Measurements from ENCODE around the gene PNCK. TPM values are rescaled to one million over a fixed set of nuclear protein-coding genes. Genes with fewer than 3 reads are reported as not detected.

Gene PNCK
- total RNA-seq, 1 experiment from 2014 or later = 2.3 TPM

DNA sequence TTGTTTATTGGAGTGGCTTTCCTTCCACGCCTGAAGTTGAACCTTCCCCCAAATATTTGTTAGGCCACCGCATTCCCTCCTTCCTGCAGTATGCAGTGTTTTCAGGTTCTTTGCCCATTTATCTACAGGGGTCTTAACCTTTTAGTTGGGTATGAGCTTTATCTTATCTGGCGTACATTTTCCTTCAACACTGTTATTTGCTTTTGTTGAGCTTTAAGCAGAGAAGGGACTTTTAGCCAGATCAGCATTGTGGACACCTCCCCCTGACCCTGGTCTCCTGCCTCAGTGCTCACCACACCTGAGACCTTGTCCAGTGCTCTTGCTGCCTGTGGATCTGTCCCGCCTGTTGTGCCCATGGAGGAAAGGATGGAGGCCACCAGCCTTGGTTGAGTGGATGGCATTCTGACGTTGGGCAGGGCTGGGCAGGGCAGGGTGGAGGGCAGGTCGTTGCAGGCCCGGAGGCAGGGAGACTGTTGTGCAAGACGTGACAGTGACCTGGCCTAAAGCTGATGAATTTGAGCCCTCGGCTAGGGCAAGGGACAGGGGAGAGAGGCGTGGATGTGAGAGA, 27.6 kb downstream of the PNCK start:
- intact Hi-C loops (cut with micrococcal nuclease; ENCODE audit: unreplicated experiment) = loop anchor here (5.0 kb wide), 1 partner anchor 109 kb away; no protein-coding TSS in a partner anchor
- H3K4me1 ChIP-seq (ENCODE audit: control insufficient read depth, insufficient read depth, low read length) = peaks cover 7% of the 10 kb centered on the region
- BruUV-seq (replicated peaks) = no TSS peak
- in situ Hi-C loops (cut with HindIII; ENCODE audit: low pct_unique_long_range_greater_than_20kb, low sequenced_read_pairs) = no loop called here
- ATAC-seq (no peak), DNase-seq (ENCODE audit: low read depth, low spot score) (no peak)
- ChIA-PET POLR2A (no interaction called here), CTCF (interaction anchor here (0.7 kb wide), 2 partner anchors 24 to 36 kb away, joined by 3 read pairs; no protein-coding TSS in a partner anchor)
- no peaks in the 10 kb centered on the region for H3K36me3 ChIP-seq (ENCODE audit: control insufficient read depth, insufficient read depth, low read length)
- no peaks in the 10 kb centered on the region for H3K9me3 ChIP-seq (ENCODE audit: control insufficient read depth, insufficient read depth, low read depth, low read length)
- no peak overlapping the region for H3K27ac ChIP-seq (ENCODE audit: low read length)
- peaks cover 4% of the 10 kb centered on the region for H3K27me3 ChIP-seq (ENCODE audit: control insufficient read depth, insufficient read depth, low read length)
- no peak overlapping the region for H3K4me3 ChIP-seq (ENCODE audit: low read depth in 2 of 2, low read length in 2 of 2)
- TF ChIP-seq POLR2AphosphoS5 (IDR thresholded peaks at IDR 0.05; ENCODE audit: low read depth, low read length) (no peak), TCF7L2 (IDR thresholded peaks at IDR 0.05; ENCODE audit: low read depth, low read length) (no peak), SIN3A (IDR thresholded peaks at IDR 0.05; ENCODE audit: borderline replicate concordance, insufficient read depth, low read depth, low read length) (no peak)
- TF ChIP-seq, protein P1, sequence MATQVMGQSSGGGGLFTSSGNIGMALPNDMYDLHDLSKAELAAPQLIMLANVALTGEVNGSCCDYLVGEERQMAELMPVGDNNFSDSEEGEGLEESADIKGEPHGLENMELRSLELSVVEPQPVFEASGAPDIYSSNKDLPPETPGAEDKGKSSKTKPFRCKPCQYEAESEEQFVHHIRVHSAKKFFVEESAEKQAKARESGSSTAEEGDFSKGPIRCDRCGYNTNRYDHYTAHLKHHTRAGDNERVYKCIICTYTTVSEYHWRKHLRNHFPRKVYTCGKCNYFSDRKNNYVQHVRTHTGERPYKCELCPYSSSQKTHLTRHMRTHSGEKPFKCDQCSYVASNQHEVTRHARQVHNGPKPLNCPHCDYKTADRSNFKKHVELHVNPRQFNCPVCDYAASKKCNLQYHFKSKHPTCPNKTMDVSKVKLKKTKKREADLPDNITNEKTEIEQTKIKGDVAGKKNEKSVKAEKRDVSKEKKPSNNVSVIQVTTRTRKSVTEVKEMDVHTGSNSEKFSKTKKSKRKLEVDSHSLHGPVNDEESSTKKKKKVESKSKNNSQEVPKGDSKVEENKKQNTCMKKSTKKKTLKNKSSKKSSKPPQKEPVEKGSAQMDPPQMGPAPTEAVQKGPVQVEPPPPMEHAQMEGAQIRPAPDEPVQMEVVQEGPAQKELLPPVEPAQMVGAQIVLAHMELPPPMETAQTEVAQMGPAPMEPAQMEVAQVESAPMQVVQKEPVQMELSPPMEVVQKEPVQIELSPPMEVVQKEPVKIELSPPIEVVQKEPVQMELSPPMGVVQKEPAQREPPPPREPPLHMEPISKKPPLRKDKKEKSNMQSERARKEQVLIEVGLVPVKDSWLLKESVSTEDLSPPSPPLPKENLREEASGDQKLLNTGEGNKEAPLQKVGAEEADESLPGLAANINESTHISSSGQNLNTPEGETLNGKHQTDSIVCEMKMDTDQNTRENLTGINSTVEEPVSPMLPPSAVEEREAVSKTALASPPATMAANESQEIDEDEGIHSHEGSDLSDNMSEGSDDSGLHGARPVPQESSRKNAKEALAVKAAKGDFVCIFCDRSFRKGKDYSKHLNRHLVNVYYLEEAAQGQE (IDR thresholded peaks at IDR 0.05; ENCODE audit: insufficient read depth in 1 of 2, low read depth in 2 of 2, low read length in 1 of 2) = no peak
- TF ChIP-seq, protein P2, sequence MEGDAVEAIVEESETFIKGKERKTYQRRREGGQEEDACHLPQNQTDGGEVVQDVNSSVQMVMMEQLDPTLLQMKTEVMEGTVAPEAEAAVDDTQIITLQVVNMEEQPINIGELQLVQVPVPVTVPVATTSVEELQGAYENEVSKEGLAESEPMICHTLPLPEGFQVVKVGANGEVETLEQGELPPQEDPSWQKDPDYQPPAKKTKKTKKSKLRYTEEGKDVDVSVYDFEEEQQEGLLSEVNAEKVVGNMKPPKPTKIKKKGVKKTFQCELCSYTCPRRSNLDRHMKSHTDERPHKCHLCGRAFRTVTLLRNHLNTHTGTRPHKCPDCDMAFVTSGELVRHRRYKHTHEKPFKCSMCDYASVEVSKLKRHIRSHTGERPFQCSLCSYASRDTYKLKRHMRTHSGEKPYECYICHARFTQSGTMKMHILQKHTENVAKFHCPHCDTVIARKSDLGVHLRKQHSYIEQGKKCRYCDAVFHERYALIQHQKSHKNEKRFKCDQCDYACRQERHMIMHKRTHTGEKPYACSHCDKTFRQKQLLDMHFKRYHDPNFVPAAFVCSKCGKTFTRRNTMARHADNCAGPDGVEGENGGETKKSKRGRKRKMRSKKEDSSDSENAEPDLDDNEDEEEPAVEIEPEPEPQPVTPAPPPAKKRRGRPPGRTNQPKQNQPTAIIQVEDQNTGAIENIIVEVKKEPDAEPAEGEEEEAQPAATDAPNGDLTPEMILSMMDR (IDR thresholded peaks at IDR 0.05) = no peak

DNA sequence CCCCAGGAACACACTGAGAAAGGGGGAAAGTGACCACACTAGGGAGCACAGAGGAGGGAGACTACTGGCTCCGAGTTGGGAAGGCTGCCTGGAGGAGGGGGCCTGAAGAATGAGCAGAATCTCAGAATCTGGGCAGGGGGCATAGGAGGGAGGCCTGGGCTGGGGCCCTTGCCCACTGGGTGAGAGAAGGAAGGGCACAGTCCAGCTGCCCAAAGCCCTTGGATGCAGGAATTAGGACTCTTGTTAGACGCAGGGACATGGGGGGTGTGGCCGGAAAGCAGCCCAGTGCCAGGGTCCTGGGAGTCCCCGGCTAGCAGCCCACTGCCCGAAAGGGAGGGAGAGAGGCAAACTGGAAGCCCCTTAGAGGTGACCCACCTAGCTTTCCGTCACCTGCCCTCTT, 28.5 kb downstream of the PNCK start:
- TF ChIP-seq, protein P2 (IDR thresholded peaks at IDR 0.05) = no peak
- no peak for TF ChIP-seq POLR2AphosphoS5 (IDR thresholded peaks at IDR 0.05; ENCODE audit: low read depth, low read length)
- TF ChIP-seq SIN3A (IDR thresholded peaks at IDR 0.05; ENCODE audit: borderline replicate concordance, insufficient read depth, low read depth, low read length) = no peak
- TF ChIP-seq, protein P1 (IDR thresholded peaks at IDR 0.05; ENCODE audit: insufficient read depth in 1 of 2, low read depth in 2 of 2, low read length in 1 of 2) = no peak
- TF ChIP-seq TCF7L2 (IDR thresholded peaks at IDR 0.05; ENCODE audit: low read depth, low read length) = no peak
- CTCF ChIA-PET = interaction anchor here (1.2 to 2.0 kb wide), 2 partner anchors 12 to 23 kb away, joined by 5 to 13 read pairs; no protein-coding TSS in a partner anchor

More for the DNA sequence above, 28.5 kb downstream of the PNCK start:
- ATAC-seq (no peak), DNase-seq (ENCODE audit: low read depth, low spot score) (no peak)
- H3K4me1 ChIP-seq (ENCODE audit: control insufficient read depth, insufficient read depth, low read length) = peaks cover 7% of the 10 kb centered on the region
- H3K27ac ChIP-seq (ENCODE audit: low read length) = no peak overlapping the region
- POLR2A ChIA-PET = no interaction called here
- no TSS peak for BruUV-seq (replicated peaks)
- in situ Hi-C loops (cut with HindIII; ENCODE audit: low pct_unique_long_range_greater_than_20kb, low sequenced_read_pairs) = no loop called here
- H3K4me3 ChIP-seq (ENCODE audit: low read depth in 2 of 2, low read length in 2 of 2) = no peak overlapping the region
- intact Hi-C loops (cut with micrococcal nuclease; ENCODE audit: unreplicated experiment) = loop anchor here (5.0 kb wide), 1 partner anchor 108 kb away; no protein-coding TSS in a partner anchor
- no peaks in the 10 kb centered on the region for H3K9me3 ChIP-seq (ENCODE audit: control insufficient read depth, insufficient read depth, low read depth, low read length)
- H3K36me3 ChIP-seq (ENCODE audit: control insufficient read depth, insufficient read depth, low read length) = no peaks in the 10 kb centered on the region
- H3K27me3 ChIP-seq (ENCODE audit: control insufficient read depth, insufficient read depth, low read length) = peaks cover 4% of the 10 kb centered on the region
